IPS DF 6.9 (cell line): ENCODE results near the gene TP53I11.

Experiments used
- DNase-seq: peaks from one replicate; pipeline ENCODE4 v3.0.0-alpha.2; 2013; ENCODE audit warnings: low read depth, low spot score
- H3K27ac ChIP-seq: one replicate; pipeline ENCODE4 v1.5.1; 2013; ENCODE audit warnings: low read length, control low read depth
- H3K27me3 ChIP-seq: 2 replicates; pipeline ENCODE4 v1.6.1; 2013; ENCODE audit warnings: mild to moderate bottlenecking, low read length; ENCODE audit not compliant: control insufficient read depth, insufficient read depth
- H3K36me3 ChIP-seq: 2 replicates; pipeline ENCODE4 v1.6.1; 2013; ENCODE audit warnings: low read length; ENCODE audit not compliant: control insufficient read depth, insufficient read depth
- H3K4me1 ChIP-seq: 2 replicates; pipeline ENCODE4 v1.6.1; 2013; ENCODE audit warnings: low read length; ENCODE audit not compliant: control insufficient read depth, insufficient read depth
- H3K4me3 ChIP-seq: 2 replicates; pipeline ENCODE4 v1.5.1; 2013; ENCODE audit warnings: mild to moderate bottlenecking, low read length
- H3K9me3 ChIP-seq: 2 replicates; pipeline ENCODE4 v1.6.1; 2013; ENCODE audit warnings: low read length, inconsistent platforms; ENCODE audit not compliant: control insufficient read depth, insufficient read depth
- WGBS: extraction: QIAGEN DNeasy Blood & Tissue Kit; methylation state at CpG from one replicate; pipeline ENCODE4 v1.1.7; 2013; ENCODE audit warnings: mixed read lengths, missing lambda C conversion rate; ENCODE audit not compliant: insufficient read length, insufficient coverage; 5-methylcytosine and 5-hydroxymethylcytosine counted together

TP53I11 gene

DNA sequence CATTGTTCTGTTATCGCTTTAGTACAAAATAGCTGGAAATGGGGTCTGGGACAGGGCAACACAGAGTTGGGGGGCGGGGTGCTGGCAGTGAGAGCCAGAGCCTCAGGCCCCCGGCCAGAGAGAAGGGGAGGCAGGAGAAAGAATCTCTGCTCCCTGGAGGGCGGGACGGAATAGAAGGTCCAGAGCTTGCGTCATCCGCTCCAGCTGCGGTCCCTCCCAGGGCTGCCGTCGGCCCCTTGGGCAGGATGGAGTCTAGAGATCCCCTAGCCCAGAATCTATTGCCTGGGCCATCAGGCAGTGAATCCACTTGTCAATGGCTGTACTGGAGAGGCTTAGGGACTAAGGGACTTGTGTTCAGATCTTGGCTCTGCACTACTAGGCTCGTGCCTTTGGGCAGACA, 5.0 kb downstream of the TP53I11 start:
- WGBS = no CpG with 5 or more reads among the region's 11 CpGs
- H3K9me3 ChIP-seq = no peaks in the 10 kb centered on the region
- DNase-seq = no peak
- 0 out of 2 replicates have a peak, but pooled peaks cover 4% of the 10 kb centered on the region for H3K36me3 ChIP-seq
- H3K4me3 ChIP-seq = no peak overlapping the region
- H3K27ac ChIP-seq = no peak overlapping the region
- peaks cover 9% of the 10 kb centered on the region for H3K4me1 ChIP-seq
- no peaks in the 10 kb centered on the region for H3K27me3 ChIP-seq

- no CpG with 5 or more reads among the region's 3 CpGs for WGBS
- no peak overlapping the region for H3K27ac ChIP-seq
- no peaks in the 10 kb centered on the region for H3K27me3 ChIP-seq
- H3K4me1 ChIP-seq = peaks cover 9% of the 10 kb centered on the region
- no peaks in the 10 kb centered on the region for H3K9me3 ChIP-seq
- no peak overlapping the region for H3K4me3 ChIP-seq
- no peak for DNase-seq
- 0 out of 2 replicates have a peak, but pooled peaks cover 4% of the 10 kb centered on the region for H3K36me3 ChIP-seq
Measured at GRCh38 chr11:44944853-44945235, 5.8 kb downstream of the TP53I11 start.

GRCh38 chr11:44944181-44944852, 6.4 kb downstream of the TP53I11 start:
- WGBS = no CpG with 5 or more reads among the region's 7 CpGs
- Histone ChIP-seq H3K36me3 (0 out of 2 replicates have a peak, but pooled peaks cover 4% of the 10 kb centered on the region), H3K9me3 (no peaks in the 10 kb centered on the region), H3K27me3 (no peaks in the 10 kb centered on the region), H3K4me3 (no peak overlapping the region), H3K27ac (no peak overlapping the region), H3K4me1 (peaks cover 9% of the 10 kb centered on the region)
- no peak for DNase-seq

DNA sequence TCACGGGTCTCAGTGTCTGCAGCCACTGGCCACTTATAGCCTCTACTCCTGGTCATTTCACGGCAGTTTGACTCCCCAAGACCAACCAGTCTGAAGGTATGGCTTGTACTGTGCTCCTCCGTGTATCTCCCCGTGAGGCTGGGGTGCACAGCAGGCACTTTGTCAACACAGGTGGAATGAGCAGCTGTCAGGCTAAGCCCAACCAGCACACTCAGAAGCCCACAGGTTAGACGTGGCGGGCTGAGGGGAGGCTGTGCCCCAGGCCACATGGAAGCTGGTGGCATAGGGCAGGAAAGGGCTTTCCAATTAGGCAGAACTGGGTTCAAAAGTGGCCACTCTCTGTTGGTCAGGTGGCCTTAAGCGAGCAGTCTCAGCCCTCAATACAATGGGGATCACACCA, 7.0 kb downstream of the TP53I11 start:
- H3K4me1 ChIP-seq = peaks cover 9% of the 10 kb centered on the region
- no CpG with 5 or more reads among the region's 7 CpGs for WGBS
- 0 out of 2 replicates have a peak, but pooled peaks cover 4% of the 10 kb centered on the region for H3K36me3 ChIP-seq
- no peaks in the 10 kb centered on the region for H3K9me3 ChIP-seq
- no peak overlapping the region for H3K4me3 ChIP-seq
- H3K27ac ChIP-seq = no peak overlapping the region
- no peak for DNase-seq
- H3K27me3 ChIP-seq = no peaks in the 10 kb centered on the region

- no peak for DNase-seq
- Histone ChIP-seq H3K4me3 (no peak overlapping the region), H3K27me3 (no peaks in the 10 kb centered on the region), H3K27ac (no peak overlapping the region), H3K36me3 (0 out of 2 replicates have a peak, but pooled peaks cover 4% of the 10 kb centered on the region), H3K9me3 (no peaks in the 10 kb centered on the region), H3K4me1 (peaks cover 11% of the 10 kb centered on the region)
- WGBS = no CpG with 5 or more reads among the region's 7 CpGs
Measured at GRCh38 chr11:44943118-44943517, 7.6 kb downstream of the TP53I11 start.

GRCh38 chr11:44942029-44942955, 8.4 kb downstream of the TP53I11 start:
- peaks cover 11% of the 10 kb centered on the region for H3K4me1 ChIP-seq
- 0 out of 2 replicates have a peak, but pooled peaks cover 4% of the 10 kb centered on the region for H3K36me3 ChIP-seq
- no peaks in the 10 kb centered on the region for H3K27me3 ChIP-seq
- no peak overlapping the region for H3K4me3 ChIP-seq
- H3K27ac ChIP-seq = no peak overlapping the region
- WGBS = 100% methylated on average over 3 of the region's 10 CpGs
- DNase-seq = no peak
- no peaks in the 10 kb centered on the region for H3K9me3 ChIP-seq

GRCh38 chr11:44941259-44942021, 9.2 kb downstream of the TP53I11 start:
- no peak overlapping the region for H3K4me3 ChIP-seq
- peaks cover 17% of the 10 kb centered on the region for H3K4me1 ChIP-seq
- 0 out of 2 replicates have a peak, but pooled peaks cover 4% of the 10 kb centered on the region for H3K36me3 ChIP-seq
- 100% methylated on average over 2 of the region's 12 CpGs for WGBS
- no peaks in the 10 kb centered on the region for H3K27me3 ChIP-seq
- H3K9me3 ChIP-seq = no peaks in the 10 kb centered on the region
- H3K27ac ChIP-seq = no peak overlapping the region
- DNase-seq = no peak

DNA sequence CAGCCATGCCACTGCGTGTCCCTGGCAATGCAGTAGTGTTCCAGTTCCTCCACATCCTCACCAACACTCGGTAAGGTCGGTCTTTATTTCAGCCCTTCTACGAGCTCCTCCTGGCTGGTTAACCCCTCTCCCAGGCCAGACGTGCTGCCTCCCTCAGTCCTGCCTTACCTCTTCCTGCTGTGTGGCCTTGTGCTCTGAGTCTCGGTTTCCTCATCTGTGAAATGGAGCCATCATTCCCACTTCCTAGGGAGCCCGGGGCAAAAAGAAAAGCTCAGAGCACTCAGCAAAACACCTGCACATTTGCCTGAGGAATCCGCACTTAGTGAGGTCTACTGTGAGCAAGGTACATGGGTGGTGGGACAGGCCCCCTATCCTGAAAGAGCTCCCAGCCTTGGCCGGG, 9.8 kb downstream of the TP53I11 start:
- Histone ChIP-seq H3K36me3 (0 out of 2 replicates have a peak, but pooled peaks cover 4% of the 10 kb centered on the region), H3K27ac (no peak overlapping the region)
- whole genome bisulfite sequencing = no CpG with 5 or more reads among the region's 9 CpGs

DNA sequence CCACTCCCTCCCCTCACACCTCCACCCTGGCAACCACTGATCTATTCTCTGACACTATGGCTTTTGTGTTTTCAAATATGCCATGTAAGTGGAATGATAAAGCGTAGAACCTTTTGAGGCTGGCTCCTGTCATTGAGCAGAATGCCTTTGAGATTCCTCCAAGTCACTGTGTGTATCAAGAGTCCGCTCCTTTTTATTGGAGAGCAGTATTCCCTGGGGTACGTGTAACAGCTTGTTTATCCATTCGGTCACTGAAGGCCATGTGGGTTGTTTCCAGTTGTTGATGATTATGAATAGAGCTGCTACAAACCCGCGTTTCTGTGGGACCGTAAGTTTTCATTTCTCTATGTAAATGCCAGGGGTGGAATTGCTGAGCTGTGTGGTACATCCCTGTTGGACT, 10.3 kb downstream of the TP53I11 start:
- H3K4me1 ChIP-seq = peaks cover 17% of the 10 kb centered on the region
- H3K27ac ChIP-seq = no peak overlapping the region
- no CpG with 5 or more reads among the region's 7 CpGs for WGBS
- no peaks in the 10 kb centered on the region for H3K9me3 ChIP-seq
- H3K27me3 ChIP-seq = no peaks in the 10 kb centered on the region
- H3K4me3 ChIP-seq = no peak overlapping the region
- 0 out of 2 replicates have a peak, but pooled peaks cover 4% of the 10 kb centered on the region for H3K36me3 ChIP-seq
- no peak for DNase-seq

More for the DNA sequence above, 9.8 kb downstream of the TP53I11 start:
- DNase-seq = no peak
- H3K4me1 ChIP-seq = peaks cover 17% of the 10 kb centered on the region
- no peaks in the 10 kb centered on the region for H3K9me3 ChIP-seq
- H3K27me3 ChIP-seq = no peaks in the 10 kb centered on the region
- no peak overlapping the region for H3K4me3 ChIP-seq
